OCI-LY7 (cell line): ENCODE results near the gene JAZF1. TPM values are rescaled to one million over a fixed set of nuclear protein-coding genes. Genes with fewer than 3 reads are reported as not detected.

Source experiments
- BruUV-seq: library from RNA; stranded (reverse); fragments of 400-500 nt; replicated peaks from 2 replicates; lab custom pipeline; 2021; lab: Mats Ljungman, UMichigan
- CTCF ChIA-PET: fragments of 300-600 bp; sonication (Branson Sonifier 250); formaldehyde crosslinking; loops from one replicate; lab custom pipeline; 2022; ENCODE audit warnings: antibody characterized with exemption; ENCODE audit not compliant: unreplicated experiment; lab: Charles Lee
- POLR2A ChIA-PET: fragments of 300-600 bp; sonication (Branson Sonifier 250); formaldehyde crosslinking; loops from one replicate; lab custom pipeline; 2022; ENCODE audit warnings: antibody characterized with exemption; lab: Charles Lee
- DNase-seq: peaks from one replicate; pipeline ENCODE4 v3.0.0-alpha.2; 2015; ENCODE audit warnings: low spot score
- H2AFZ ChIP-seq: fragments of 200-600 bp; sonication (generic), shearing (Covaris generic); 2 replicates; pipeline ENCODE4 v1.6.1; 2014; ENCODE audit warnings: mild to moderate bottlenecking, antibody characterized with exemption, low read length, moderate library complexity
- H3K27ac ChIP-seq: fragments of 200-600 bp; sonication (generic); 2 replicates; pipeline ENCODE4 v1.5.1; 2014; ENCODE audit warnings: mixed run types, low read depth, mild to moderate bottlenecking, moderate library complexity, low read length, inconsistent platforms; ENCODE audit not compliant: poor library complexity, severe bottlenecking
- H3K36me3 ChIP-seq: fragments of 200-600 bp; sonication (generic); 2 replicates; pipeline ENCODE4 v1.6.1; 2014; ENCODE audit warnings: mild to moderate bottlenecking, antibody characterized with exemption, low read length, moderate library complexity, mixed read lengths; ENCODE audit not compliant: insufficient read depth
- H3K4me1 ChIP-seq: fragments of 200-600 bp; sonication (generic); 2 replicates; pipeline ENCODE4 v1.5.1; 2014; ENCODE audit warnings: mild to moderate bottlenecking, low read length; ENCODE audit not compliant: insufficient read depth, poor library complexity, severe bottlenecking
- H3K4me2 ChIP-seq: fragments of 200-600 bp; sonication (generic); 2 replicates; pipeline ENCODE4 v1.6.1; 2014; ENCODE audit warnings: mild to moderate bottlenecking, low read length
- H3K4me3 ChIP-seq: fragments of 200-600 bp; sonication (generic); 2 replicates; pipeline ENCODE4 v1.5.1; 2014; ENCODE audit warnings: mild to moderate bottlenecking, low read depth, low read length; ENCODE audit not compliant: poor library complexity, severe bottlenecking
- H3K79me2 ChIP-seq: fragments of 200-600 bp; sonication (generic); 2 replicates; pipeline ENCODE4 v1.6.1; 2016; ENCODE audit warnings: low read depth, mild to moderate bottlenecking, low read length, moderate library complexity, mixed read lengths; ENCODE audit not compliant: insufficient read depth
- H3K9me2 ChIP-seq: fragments of 200-600 bp; sonication (generic); 2 replicates; pipeline ENCODE4 v1.6.1; 2016; ENCODE audit warnings: mild to moderate bottlenecking, low read length, mixed read lengths; ENCODE audit not compliant: insufficient read depth
- H3K9me3 ChIP-seq: fragments of 200-600 bp; sonication (generic); 2 replicates; pipeline ENCODE4 v1.6.1; 2014; ENCODE audit warnings: mild to moderate bottlenecking, mixed run types, low read length, mixed read lengths
- H4K20me1 ChIP-seq: fragments of 200-600 bp; sonication (generic); 2 replicates; pipeline ENCODE4 v1.6.1; 2014; ENCODE audit warnings: mild to moderate bottlenecking, antibody characterized with exemption, low read length, moderate library complexity, mixed read lengths; ENCODE audit not compliant: insufficient read depth
- EZH2phosphoT487 ChIP-seq: fragments of 200-600 bp; sonication (generic); IDR thresholded peaks from 2 replicates; pipeline ENCODE4 v1.6.1; 2018; ENCODE audit warnings: low read depth, borderline replicate concordance, mild to moderate bottlenecking, mixed run types, antibody characterized with exemption, low read length, moderate library complexity, mixed read lengths
- intact Hi-C: fragments of 100-400 bp; cut with micrococcal nuclease; formaldehyde crosslinking; loops from one replicate; pipeline ENCODE4 v1.10.0; 2022; ENCODE audit not compliant: unreplicated experiment
- total RNA-seq, 2 experiments: library from RNA; depleted of rRNA in 1 of 2; stranded (reverse); fragments of >200 nt in 1 of 2; shearing (Covaris generic) in 1 of 2; gene quantifications; 2 replicates each; pipeline ENCODE4 v1.2.3, GENCODE V29; 2014 to 2022
- TF ChIP-seq, protein P1 (sequence below): fragments of 200-600 bp; sonication (generic); conservative IDR thresholded peaks from 2 replicates; pipeline ENCODE4 v1.5.1; 2014; ENCODE audit warnings: mild to moderate bottlenecking, antibody characterized with exemption, low read length, moderate library complexity, mixed read lengths

Gene JAZF1
- total RNA-seq, 2 experiments from 2014 or later = 6.3 to 25.0 TPM

DNA sequence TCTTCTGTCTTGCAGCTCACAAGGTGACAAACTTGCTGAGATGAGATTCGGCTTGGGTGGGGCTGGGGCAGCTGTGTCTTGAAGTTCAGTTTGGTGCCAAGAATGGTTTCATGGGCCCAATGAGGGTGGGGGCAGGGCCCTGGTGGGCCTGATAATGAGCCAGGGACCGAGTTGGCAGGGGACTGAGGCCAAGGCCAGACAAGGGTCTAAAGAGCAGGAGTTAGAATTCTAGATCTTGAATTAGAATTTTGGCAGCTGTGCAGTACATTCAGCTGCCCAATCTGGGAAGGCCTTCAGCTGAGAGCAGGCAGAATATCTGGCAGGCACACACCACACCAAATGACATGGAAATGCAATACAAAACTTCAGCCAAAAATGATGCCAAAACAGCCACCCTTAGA lies 1.5 kb upstream of the JAZF1 start:
- CTCF ChIA-PET = interaction anchor here (1.2 to 1.3 kb wide), 2 partner anchors 12 to 15 kb away, joined by 4 read pairs; no protein-coding TSS in a partner anchor
- POLR2A ChIA-PET = interaction anchor here (1.0 to 5.7 kb wide), 6 partner anchors 8 to 38 kb away, joined by 3 to 60 read pairs (median 7); no protein-coding TSS in a partner anchor
- H3K4me1 ChIP-seq = peaks cover 67% of the 10 kb centered on the region

DNA sequence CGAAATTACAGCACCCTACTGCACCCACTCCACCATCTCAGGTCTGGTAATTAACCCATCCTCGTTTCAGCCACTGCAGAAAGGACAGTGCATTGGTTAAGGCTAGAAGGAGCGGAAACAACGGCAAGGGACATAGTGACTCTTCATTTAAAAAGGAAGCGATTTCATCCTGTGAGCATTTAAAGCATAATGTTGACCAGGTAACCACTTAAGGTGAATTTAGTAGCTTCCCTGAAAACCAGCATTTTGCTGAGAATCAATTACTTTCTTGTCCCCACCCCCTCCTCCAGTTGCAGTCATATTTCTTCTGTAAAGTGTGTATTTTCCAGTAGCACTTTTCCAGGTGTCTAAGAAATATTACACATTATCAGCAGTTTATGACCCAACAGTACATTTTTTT lies 821 bp upstream of the JAZF1 start:
- H3K9me2 ChIP-seq = no peaks in the 10 kb centered on the region
- H3K9me3 ChIP-seq = no peaks in the 10 kb centered on the region
- TF ChIP-seq, protein P1, sequence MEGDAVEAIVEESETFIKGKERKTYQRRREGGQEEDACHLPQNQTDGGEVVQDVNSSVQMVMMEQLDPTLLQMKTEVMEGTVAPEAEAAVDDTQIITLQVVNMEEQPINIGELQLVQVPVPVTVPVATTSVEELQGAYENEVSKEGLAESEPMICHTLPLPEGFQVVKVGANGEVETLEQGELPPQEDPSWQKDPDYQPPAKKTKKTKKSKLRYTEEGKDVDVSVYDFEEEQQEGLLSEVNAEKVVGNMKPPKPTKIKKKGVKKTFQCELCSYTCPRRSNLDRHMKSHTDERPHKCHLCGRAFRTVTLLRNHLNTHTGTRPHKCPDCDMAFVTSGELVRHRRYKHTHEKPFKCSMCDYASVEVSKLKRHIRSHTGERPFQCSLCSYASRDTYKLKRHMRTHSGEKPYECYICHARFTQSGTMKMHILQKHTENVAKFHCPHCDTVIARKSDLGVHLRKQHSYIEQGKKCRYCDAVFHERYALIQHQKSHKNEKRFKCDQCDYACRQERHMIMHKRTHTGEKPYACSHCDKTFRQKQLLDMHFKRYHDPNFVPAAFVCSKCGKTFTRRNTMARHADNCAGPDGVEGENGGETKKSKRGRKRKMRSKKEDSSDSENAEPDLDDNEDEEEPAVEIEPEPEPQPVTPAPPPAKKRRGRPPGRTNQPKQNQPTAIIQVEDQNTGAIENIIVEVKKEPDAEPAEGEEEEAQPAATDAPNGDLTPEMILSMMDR = no peak
- no peak for TF ChIP-seq EZH2phosphoT487
- no peak for DNase-seq
- intact Hi-C loops = loop anchor here (5.0 kb wide), 2 partner anchors 84 to 91 kb away; no protein-coding TSS in a partner anchor
- ChIA-PET POLR2A (interaction anchor here (1.0 to 5.7 kb wide), 4 partner anchors 9 to 21 kb away, joined by 3 to 60 read pairs (median 7); no protein-coding TSS in a partner anchor), CTCF (interaction anchor here (1.2 to 1.3 kb wide), 2 partner anchors 13 to 14 kb away, joined by 4 read pairs; no protein-coding TSS in a partner anchor)
- peaks cover 40% of the 10 kb centered on the region for H3K79me2 ChIP-seq
- BruUV-seq = no TSS peak
- no peaks in the 10 kb centered on the region for H3K36me3 ChIP-seq
- peak overlapping the region; percentile 39; the same call in 1 of the 2 replicates for H2AFZ ChIP-seq
- no peaks in the 10 kb centered on the region for H4K20me1 ChIP-seq
- H3K4me1 ChIP-seq = peaks cover 72% of the 10 kb centered on the region
- H3K27ac ChIP-seq = peak overlapping the region; percentile 73
- peak overlapping the region; percentile 75 for H3K4me3 ChIP-seq
- peak overlapping the region; percentile 82 for H3K4me2 ChIP-seq

More for the DNA sequence above, 1.5 kb upstream of the JAZF1 start:
- no peak for DNase-seq
- H4K20me1 ChIP-seq = no peaks in the 10 kb centered on the region
- no peaks in the 10 kb centered on the region for H3K9me3 ChIP-seq
- H2AFZ ChIP-seq = peak overlapping the region; percentile 52; the same call in 1 of the 2 replicates
- TF ChIP-seq, protein P1 = no peak
- no peak for TF ChIP-seq EZH2phosphoT487
- peak overlapping the region; percentile 82 for H3K4me2 ChIP-seq
- peak overlapping the region; percentile 73 for H3K27ac ChIP-seq
- H3K9me2 ChIP-seq = no peaks in the 10 kb centered on the region
- BruUV-seq = no TSS peak
- H3K4me3 ChIP-seq = peak overlapping the region; percentile 75
- H3K36me3 ChIP-seq = no peaks in the 10 kb centered on the region
- H3K79me2 ChIP-seq = peaks cover 34% of the 10 kb centered on the region
- intact Hi-C loops = loop anchor here (1.0 to 5.0 kb wide), 4 partner anchors 15 to 90 kb away; no protein-coding TSS in a partner anchor

DNA sequence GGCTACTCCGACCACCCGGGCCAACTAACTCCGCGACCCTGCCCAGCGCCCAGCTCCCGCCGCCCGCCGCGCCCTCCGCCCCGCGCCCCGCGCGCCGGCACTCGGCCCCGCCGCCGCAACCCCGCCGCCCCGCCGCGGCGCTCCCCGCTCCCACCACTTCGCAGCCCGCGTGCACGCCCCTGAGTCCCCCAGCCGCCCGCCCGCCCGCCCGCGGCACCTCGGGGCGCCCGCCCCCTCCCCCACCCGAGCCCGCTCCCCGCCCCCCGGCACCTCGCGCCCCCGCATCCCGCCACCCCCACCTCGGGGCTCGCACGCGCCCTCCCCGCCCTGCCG lies 598 bp downstream of the JAZF1 start:
- H3K4me1 ChIP-seq = peaks cover 84% of the 10 kb centered on the region
- H3K36me3 ChIP-seq = no peaks in the 10 kb centered on the region
- ChIA-PET CTCF (no interaction called here), POLR2A (interaction anchor here (1.5 to 2.1 kb wide), 3 partner anchors 10 to 15 kb away, joined by 7 to 13 read pairs (median 7); no protein-coding TSS in a partner anchor)
- H3K9me3 ChIP-seq = no peaks in the 10 kb centered on the region
- no TSS peak for BruUV-seq
- no peaks in the 10 kb centered on the region for H3K9me2 ChIP-seq
- peak overlapping the region; percentile 75 for H3K4me3 ChIP-seq
- H3K4me2 ChIP-seq = peak overlapping the region; percentile 51; the same call in 1 of the 2 replicates
- peak overlapping the region; percentile 53 for H3K27ac ChIP-seq
- no peak for DNase-seq
- H4K20me1 ChIP-seq = no peaks in the 10 kb centered on the region
- H3K79me2 ChIP-seq = peaks cover 46% of the 10 kb centered on the region
- TF ChIP-seq, protein P1 = no peak
- TF ChIP-seq EZH2phosphoT487 = no peak
- intact Hi-C loops = loop anchor here (5.0 kb wide), 2 partner anchors 83 to 92 kb away; no protein-coding TSS in a partner anchor
- H2AFZ ChIP-seq = no peak overlapping the region
